ENCODE measurements around the gene SLC34A3. TPM values are rescaled to one million over a fixed set of nuclear protein-coding genes. Genes with fewer than 3 reads are reported as not detected.
A peak's percentile ranks its signal among the peaks of the same experiment; 100 is the strongest.

SLC34A3 gene
- total RNA-seq, 2 experiments from 2014 or later: not detected

GRCh38 chr9:137221506-137222111 lies 9.1 kb upstream of the SLC34A3 start:
- H3K36me3 Mint-ChIP-seq (ENCODE audit: low read depth): no peaks in the 10 kb centered on the region
- ATAC-seq (no peak), DNase-seq (peak; percentile 33)
- no peaks in the 10 kb centered on the region for H3K27me3 Mint-ChIP-seq
- ChIA-PET CTCF (interaction anchor here (1.4 to 8.9 kb wide), 4 partner anchors 12 to 155 kb away, joined by 3 to 58 read pairs (median 6); no protein-coding TSS in a partner anchor), POLR2A (interaction anchor here (1.1 to 7.1 kb wide), 7 partner anchors 11 to 94 kb away, joined by 3 to 44 read pairs (median 9); partner anchors contain the start of genes NDOR1, TMEM203 and TUBB4B)
- H3K4me1 Mint-ChIP-seq (ENCODE audit: low read depth): peaks cover 8% of the 10 kb centered on the region
- intact Hi-C loops (cut with micrococcal nuclease): no loop called here
- H3K9me3 Mint-ChIP-seq: no peaks in the 10 kb centered on the region
- H3K4me3 Mint-ChIP-seq: peak overlapping the region; percentile 24
- no peak for TF ChIP-seq CTCF (IDR thresholded peaks at IDR 0.05)
- H3K27ac Mint-ChIP-seq: no peak overlapping the region

- Mint-ChIP-seq H3K9me3 (no peaks in the 10 kb centered on the region), H3K27ac (peak within 1 kb of the TSS; percentile 50), H3K4me1 (ENCODE audit: low read depth) (peaks cover 9% of the 10 kb centered on the region), H3K36me3 (ENCODE audit: low read depth) (no peaks in the 10 kb centered on the region), H3K4me3 (peak within 1 kb of the TSS; percentile 80), H3K27me3 (no peaks in the 10 kb centered on the region)
- intact Hi-C loops (cut with micrococcal nuclease): no loop called here
- DNase-seq (peak; percentile 45), ATAC-seq (no peak)
- CTCF ChIA-PET: interaction anchor here (0.7 to 8.9 kb wide), 14 partner anchors 9 to 187 kb away, joined by 3 to 58 read pairs (median 3); partner anchors contain the start of gene GRIN1
- TF ChIP-seq CTCF (IDR thresholded peaks at IDR 0.05): no peak
- POLR2A ChIA-PET: interaction anchor here (0.6 to 2.8 kb wide), 14 partner anchors 8 to 136 kb away, joined by 3 to 16 read pairs (median 6); partner anchors contain the start of genes MAN1B1, NDOR1, NELFB and TMEM203
These were observed 8.3 kb upstream of the SLC34A3 start, which contains the start of gene RNF208 for GRCh38 chr9:137222190-137223077. TSS of gene RNF208 (minus strand) at chr9:137222240. CDS start at chr9:137221212, 1,028 bp downstream.

GRCh38 chr9:137223078-137223970 lies 7.4 kb upstream of the SLC34A3 start:
- peaks cover 1% of the 10 kb centered on the region for H3K27me3 Mint-ChIP-seq
- H3K9me3 Mint-ChIP-seq: no peaks in the 10 kb centered on the region
- H3K4me3 Mint-ChIP-seq: peak overlapping the region; percentile 80
- ATAC-seq (peak; percentile 93), DNase-seq (peak; percentile 99)
- H3K4me1 Mint-ChIP-seq (ENCODE audit: low read depth): peaks cover 11% of the 10 kb centered on the region
- no peaks in the 10 kb centered on the region for H3K36me3 Mint-ChIP-seq (ENCODE audit: low read depth)
- ChIA-PET CTCF (interaction anchor here (0.7 to 8.9 kb wide), 13 partner anchors 10 to 188 kb away, joined by 3 to 58 read pairs (median 3); partner anchors contain the start of gene GRIN1), POLR2A (interaction anchor here (0.6 to 2.8 kb wide), 17 partner anchors 9 to 137 kb away, joined by 3 to 16 read pairs (median 4); partner anchors contain the start of genes MAN1B1, NDOR1, NELFB and TMEM203)
- TF ChIP-seq CTCF (IDR thresholded peaks at IDR 0.05): no peak
- H3K27ac Mint-ChIP-seq: peak overlapping the region; percentile 71
- intact Hi-C loops (cut with micrococcal nuclease): no loop called here

- peak; percentile 4 for ATAC-seq
- POLR2A ChIA-PET: interaction anchor here (1.0 to 1.2 kb wide), 5 partner anchors 16 to 113 kb away, joined by 3 to 4 read pairs (median 3); partner anchors contain the start of gene TUBB4B
- peaks cover 1% of the 10 kb centered on the region for H3K27me3 Mint-ChIP-seq
These were observed 5.6 kb upstream of the SLC34A3 start, which contains the start of gene CYSRT1 for GRCh38 chr9:137224830-137225694. TSS of gene CYSRT1 (plus strand) at chr9:137225174. CDS start at chr9:137225622, 448 bp downstream.

More at GRCh38 chr9:137224830-137225694, 5.6 kb upstream of the SLC34A3 start, which contains the start of gene CYSRT1:
- H3K4me1 Mint-ChIP-seq (ENCODE audit: low read depth): peaks cover 11% of the 10 kb centered on the region
- no peaks in the 10 kb centered on the region for H3K36me3 Mint-ChIP-seq (ENCODE audit: low read depth)
- peak within 1 kb of the TSS; percentile 80 for H3K4me3 Mint-ChIP-seq
- intact Hi-C loops (cut with micrococcal nuclease): loop anchor here (5.0 kb wide), 1 partner anchor 103 kb away; no protein-coding TSS in a partner anchor
- TF ChIP-seq CTCF (IDR thresholded peaks at IDR 0.05): no peak
- CTCF ChIA-PET: interaction anchor here (0.9 to 8.9 kb wide), 10 partner anchors 11 to 178 kb away, joined by 3 to 58 read pairs (median 6); partner anchors contain the start of genes NPDC1 and SSNA1
- DNase-seq: peak; percentile 69
- peak within 1 kb of the TSS; percentile 71 for H3K27ac Mint-ChIP-seq
- no peaks in the 10 kb centered on the region for H3K9me3 Mint-ChIP-seq

Measured in activated CD8-positive, alpha-beta T cell treated with anti-CD3 and anti-CD28 coated beads for 36 hours (primary cell).